Fibroblast of mammary gland (primary cell): ENCODE results near the gene C1orf21.
A peak's percentile ranks its signal among the peaks of the same experiment; 100 is the strongest.

Source experiments
- DNase-seq: peaks from one replicate; pipeline ENCODE4 v3.0.0-alpha.2; 2010; ENCODE audit warnings: low read depth
- H3K4me3 ChIP-seq: 2 replicates; pipeline ENCODE4 v1.5.1; 2011; ENCODE audit warnings: low read depth, mild to moderate bottlenecking, low read length, moderate library complexity; ENCODE audit not compliant: control insufficient read depth
- TF ChIP-seq, protein P1 (sequence below): conservative IDR thresholded peaks from 2 replicates; pipeline ENCODE4 v1.5.1; 2011; ENCODE audit warnings: low read depth, low read length, inconsistent platforms; ENCODE audit not compliant: control insufficient read depth, insufficient read depth

C1orf21 gene

DNA sequence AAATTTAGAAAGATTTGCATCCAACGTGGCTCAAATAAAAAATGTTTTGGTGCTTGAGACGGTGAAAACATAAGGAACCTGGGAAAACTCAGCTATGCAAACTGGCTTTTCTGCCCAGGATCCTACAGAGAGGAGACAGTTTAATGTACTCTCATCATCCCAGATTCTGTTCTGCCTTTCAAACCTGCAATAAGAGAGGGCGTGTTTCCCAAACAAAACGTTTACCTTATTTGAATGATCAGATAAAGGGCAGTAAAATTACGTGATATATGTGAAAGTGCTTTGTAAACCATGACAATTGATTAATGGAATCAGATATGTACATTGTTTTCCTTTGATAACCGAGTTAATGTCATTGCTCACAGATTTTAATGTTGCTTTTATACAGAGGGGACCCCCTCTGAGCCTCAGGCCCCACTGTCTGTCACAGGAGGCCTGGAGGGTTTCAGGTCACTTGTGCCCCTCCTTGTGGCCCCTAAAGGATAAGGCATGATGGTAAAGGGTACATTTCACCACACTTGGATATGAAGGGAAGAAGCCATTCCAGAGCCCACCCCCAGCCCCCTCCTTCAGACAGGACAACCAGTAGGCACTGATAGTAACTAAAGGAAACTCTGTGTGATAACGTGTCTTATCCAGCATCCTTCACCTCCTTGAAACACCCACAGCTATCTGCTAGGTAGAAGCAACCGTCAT, 210.3 kb downstream of the C1orf21 start:
- H3K4me3 ChIP-seq: no peak overlapping the region
- TF ChIP-seq, protein P1, sequence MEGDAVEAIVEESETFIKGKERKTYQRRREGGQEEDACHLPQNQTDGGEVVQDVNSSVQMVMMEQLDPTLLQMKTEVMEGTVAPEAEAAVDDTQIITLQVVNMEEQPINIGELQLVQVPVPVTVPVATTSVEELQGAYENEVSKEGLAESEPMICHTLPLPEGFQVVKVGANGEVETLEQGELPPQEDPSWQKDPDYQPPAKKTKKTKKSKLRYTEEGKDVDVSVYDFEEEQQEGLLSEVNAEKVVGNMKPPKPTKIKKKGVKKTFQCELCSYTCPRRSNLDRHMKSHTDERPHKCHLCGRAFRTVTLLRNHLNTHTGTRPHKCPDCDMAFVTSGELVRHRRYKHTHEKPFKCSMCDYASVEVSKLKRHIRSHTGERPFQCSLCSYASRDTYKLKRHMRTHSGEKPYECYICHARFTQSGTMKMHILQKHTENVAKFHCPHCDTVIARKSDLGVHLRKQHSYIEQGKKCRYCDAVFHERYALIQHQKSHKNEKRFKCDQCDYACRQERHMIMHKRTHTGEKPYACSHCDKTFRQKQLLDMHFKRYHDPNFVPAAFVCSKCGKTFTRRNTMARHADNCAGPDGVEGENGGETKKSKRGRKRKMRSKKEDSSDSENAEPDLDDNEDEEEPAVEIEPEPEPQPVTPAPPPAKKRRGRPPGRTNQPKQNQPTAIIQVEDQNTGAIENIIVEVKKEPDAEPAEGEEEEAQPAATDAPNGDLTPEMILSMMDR: peak; percentile 5
- DNase-seq: no peak

DNA sequence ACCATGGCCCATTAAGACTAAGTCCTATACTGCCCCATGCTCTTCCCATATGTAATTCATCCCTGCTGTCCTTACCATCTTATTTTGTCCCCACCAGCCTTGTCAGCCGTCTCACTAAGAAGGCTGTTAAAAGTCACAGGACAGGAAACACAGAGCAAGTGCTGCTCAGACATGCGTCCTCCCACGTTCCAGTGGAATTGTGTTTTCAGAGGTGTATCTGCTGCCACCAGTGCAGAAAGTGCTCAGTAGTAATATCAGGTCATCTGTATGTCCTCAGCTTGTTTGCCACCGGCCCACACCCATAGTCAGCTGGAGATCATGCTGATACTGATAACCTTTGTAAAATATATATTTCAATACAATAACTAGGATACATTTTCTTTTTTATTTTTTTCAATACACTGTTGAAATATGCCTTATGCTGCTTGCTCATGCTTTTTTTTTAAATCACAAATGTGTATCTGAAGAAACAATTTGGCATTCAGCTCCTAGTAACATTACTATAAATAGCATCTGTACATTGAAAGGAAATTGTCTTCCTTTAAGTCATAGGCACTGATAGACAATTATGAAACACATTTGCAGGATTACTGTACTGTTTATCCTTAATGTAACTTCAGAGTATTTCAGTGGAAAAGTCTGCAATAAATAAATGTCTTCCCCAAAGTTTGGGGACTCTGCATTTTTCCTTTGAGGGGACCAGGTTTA, 211.0 kb downstream of the C1orf21 start:
- no peak overlapping the region for H3K4me3 ChIP-seq
- TF ChIP-seq, protein P1: no peak
- DNase-seq: peak; percentile 35

DNA sequence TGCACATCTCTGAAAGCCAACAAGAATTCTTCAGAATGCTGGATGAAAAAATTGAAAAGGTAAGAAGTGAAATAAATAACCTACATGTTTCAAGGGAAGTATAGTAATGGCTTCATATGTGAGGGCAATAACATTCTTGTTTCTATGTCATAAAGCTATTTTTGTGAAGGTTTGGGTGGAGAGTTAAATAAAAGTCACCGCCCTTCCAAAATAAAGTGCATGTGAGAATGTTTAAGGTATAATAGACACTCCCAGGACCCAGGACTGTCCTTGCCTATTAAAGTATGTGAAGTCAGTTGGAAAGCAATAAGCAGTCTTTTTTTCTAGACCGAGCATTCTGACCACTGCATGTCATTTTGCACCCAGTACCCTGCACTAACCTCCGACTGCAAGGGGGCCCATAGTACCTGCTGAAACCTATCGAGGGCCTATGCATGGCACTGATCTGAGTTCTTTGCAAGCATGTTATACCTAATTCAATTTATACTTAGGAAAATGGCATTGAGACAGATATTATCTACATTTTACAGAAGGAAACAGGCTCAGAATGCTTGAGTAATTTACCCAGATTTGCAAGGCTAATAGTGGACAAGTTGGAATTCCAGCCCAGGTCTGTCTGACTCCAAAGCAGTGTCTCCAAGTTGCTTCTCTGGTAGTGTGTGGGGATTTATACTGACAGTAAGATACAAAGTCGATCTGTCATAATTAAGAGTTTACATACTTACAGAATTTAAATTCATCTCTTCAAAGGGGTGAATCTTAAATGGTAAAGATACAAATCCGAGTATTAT, 211.8 kb downstream of the C1orf21 start:
- DNase-seq: no peak
- TF ChIP-seq, protein P1: no peak
- H3K4me3 ChIP-seq: no peak overlapping the region

DNA sequence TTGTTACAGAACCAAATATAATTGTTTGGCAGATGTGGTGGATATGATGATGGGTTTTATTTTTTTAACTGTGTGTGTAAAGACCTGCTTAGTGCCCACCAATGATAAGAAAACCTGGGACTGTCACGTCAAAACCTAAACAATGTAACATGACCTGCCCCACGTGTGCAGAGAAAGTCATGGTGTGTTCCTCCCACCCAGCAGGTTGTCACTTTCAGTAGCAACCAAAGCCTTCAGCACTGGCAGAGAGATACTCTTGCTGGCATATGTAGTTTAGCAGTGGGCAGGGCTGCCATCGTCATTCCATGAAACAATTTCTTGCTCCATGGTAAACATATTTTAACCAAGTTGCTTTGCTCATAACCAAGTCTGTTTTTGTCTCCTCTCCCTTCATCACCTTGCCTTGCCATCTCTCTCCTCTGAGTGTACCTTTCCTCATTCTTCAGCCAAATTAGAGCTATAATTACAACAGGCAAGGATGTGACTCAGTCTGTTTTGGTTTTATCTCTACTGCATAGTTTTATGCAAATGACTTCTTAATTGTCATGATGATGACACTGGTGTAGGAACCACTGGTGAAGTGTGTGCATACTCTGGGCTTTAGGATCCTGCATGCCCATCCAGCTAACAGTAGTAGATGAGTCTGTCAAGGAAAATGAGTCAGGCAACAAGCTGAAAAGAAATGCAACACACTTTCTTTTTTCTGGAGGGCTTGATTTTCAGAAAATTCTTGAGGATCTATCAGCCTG, 217.5 kb downstream of the C1orf21 start:
- no peak overlapping the region for H3K4me3 ChIP-seq
- TF ChIP-seq, protein P1: no peak
- DNase-seq: no peak

DNA sequence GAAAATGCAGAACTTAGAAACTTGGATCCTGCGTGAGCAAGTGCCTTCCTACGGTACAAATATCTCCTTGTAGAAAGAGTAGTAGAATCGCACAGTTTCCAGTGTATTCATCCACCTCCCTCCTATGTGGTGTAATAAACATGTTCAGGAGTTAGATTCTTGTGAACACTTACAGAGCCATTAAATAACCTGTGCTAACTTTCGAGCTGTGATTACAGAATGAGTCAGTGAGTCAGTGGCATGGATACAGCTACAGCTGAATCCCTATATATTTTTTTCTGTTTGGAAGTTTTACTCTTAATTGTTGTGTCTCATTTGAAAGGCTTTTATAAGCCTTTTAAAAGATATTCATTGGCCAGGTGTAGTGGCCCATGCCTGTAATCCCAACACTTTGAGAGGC, 219.1 kb downstream of the C1orf21 start:
- TF ChIP-seq, protein P1: no peak
- H3K4me3 ChIP-seq: no peak overlapping the region
- DNase-seq: no peak

DNA sequence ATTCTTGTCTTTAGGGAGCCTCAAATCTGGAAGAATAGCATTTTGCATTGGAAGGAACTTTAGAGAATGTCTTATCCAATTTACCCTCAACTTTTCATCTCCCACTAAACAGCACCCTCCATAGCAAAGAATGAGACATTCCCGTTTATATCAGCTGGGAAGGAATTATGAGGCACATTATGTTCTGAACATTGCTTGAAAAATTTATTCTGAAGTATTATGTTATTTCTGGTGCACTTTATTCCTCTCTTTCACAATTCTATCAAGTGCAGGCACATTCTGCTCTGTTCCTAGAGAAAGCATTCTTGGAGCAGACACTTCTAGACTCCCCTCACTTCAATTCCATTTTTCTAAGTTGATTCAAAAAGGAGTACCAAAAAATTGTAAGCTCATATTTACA, 220.0 kb downstream of the C1orf21 start:
- H3K4me3 ChIP-seq: no peak overlapping the region
- TF ChIP-seq, protein P1: no peak
- DNase-seq: no peak
